NOMO-1 treated with dmso at 0.1 percent for 144 hours (cell line): Measurements from ENCODE around the gene SHD.
"Not testable (repeated sequence)": the region's sequence is repeated elsewhere in the genome, so short reads cannot be mapped to it uniquely, and the experiment has no call there.

ENCODE experiments used
- DNase-seq: peaks from one replicate; lab custom pipeline; 2025; ENCODE audit not compliant: unreplicated experiment; lab: John Stamatoyannopoulos, UW

SHD gene

GRCh38 chr19:4278419-4279266 is at the start of gene SHD:
Gene SHD, plus strand, starts transcription at chr19:4279266. Its CDS starts 798 bp downstream, at chr19:4280064.
- DNase-seq = no peak

- DNase-seq = not testable (repeated sequence)
Observed at GRCh38 chr19:4230237-4230636, 48.8 kb upstream of the SHD start.

- not testable (repeated sequence) for DNase-seq
Observed at GRCh38 chr19:4231521-4231920, 47.5 kb upstream of the SHD start.

- not testable (repeated sequence) for DNase-seq
Observed at GRCh38 chr19:4232139-4232538, 46.9 kb upstream of the SHD start.

- no peak for DNase-seq
Observed at GRCh38 chr19:4232614-4233281, 46.3 kb upstream of the SHD start.

- peak; percentile 12 for DNase-seq
Observed at GRCh38 chr19:4233282-4233853, 45.7 kb upstream of the SHD start.

GRCh38 chr19:4234142-4234861 is 44.8 kb upstream of the SHD start:
- no peak for DNase-seq

GRCh38 chr19:4234862-4235201 is 44.2 kb upstream of the SHD start:
- no peak for DNase-seq

GRCh38 chr19:4237510-4237909 is 41.6 kb upstream of the SHD start:
- DNase-seq = not testable (repeated sequence)

GRCh38 chr19:4238831-4239230 is 40.2 kb upstream of the SHD start:
- no peak for DNase-seq

GRCh38 chr19:4241824-4242430 is 37.1 kb upstream of the SHD start:
- DNase-seq = no peak

- DNase-seq = not testable (repeated sequence)
Observed at GRCh38 chr19:4245938-4246337, 33.1 kb upstream of the SHD start.

GRCh38 chr19:4246767-4247593 is 32.1 kb upstream of the SHD start, which contains the start of gene YJU2:
Gene YJU2, plus strand, starts transcription at chr19:4247080. Its CDS starts 67 bp downstream, at chr19:4247147.
- peak; percentile 99 for DNase-seq

GRCh38 chr19:4256563-4256962 is 22.5 kb upstream of the SHD start:
- DNase-seq = no peak

GRCh38 chr19:4257025-4257424 is 22.0 kb upstream of the SHD start:
- DNase-seq = no peak

- no peak for DNase-seq
Observed at GRCh38 chr19:4258181-4258580, 20.9 kb upstream of the SHD start.

- DNase-seq = peak; percentile 21
Observed at GRCh38 chr19:4260613-4261191, 18.4 kb upstream of the SHD start.

- DNase-seq = no peak
Observed at GRCh38 chr19:4264812-4265211, 14.3 kb upstream of the SHD start.

- no peak for DNase-seq
Observed at GRCh38 chr19:4266253-4267000, 12.6 kb upstream of the SHD start.
